GM21723 (cell line): ENCODE measurements around the gene MYH9.

Experiments
- ATAC-seq: cut with Tn5 transposase; IDR thresholded peaks from one replicate; pipeline ENCODE4 v1.9.1; 2021; ENCODE audit warnings: mild to moderate bottlenecking, moderate library complexity; ENCODE audit not compliant: unreplicated experiment

MYH9 gene

DNA sequence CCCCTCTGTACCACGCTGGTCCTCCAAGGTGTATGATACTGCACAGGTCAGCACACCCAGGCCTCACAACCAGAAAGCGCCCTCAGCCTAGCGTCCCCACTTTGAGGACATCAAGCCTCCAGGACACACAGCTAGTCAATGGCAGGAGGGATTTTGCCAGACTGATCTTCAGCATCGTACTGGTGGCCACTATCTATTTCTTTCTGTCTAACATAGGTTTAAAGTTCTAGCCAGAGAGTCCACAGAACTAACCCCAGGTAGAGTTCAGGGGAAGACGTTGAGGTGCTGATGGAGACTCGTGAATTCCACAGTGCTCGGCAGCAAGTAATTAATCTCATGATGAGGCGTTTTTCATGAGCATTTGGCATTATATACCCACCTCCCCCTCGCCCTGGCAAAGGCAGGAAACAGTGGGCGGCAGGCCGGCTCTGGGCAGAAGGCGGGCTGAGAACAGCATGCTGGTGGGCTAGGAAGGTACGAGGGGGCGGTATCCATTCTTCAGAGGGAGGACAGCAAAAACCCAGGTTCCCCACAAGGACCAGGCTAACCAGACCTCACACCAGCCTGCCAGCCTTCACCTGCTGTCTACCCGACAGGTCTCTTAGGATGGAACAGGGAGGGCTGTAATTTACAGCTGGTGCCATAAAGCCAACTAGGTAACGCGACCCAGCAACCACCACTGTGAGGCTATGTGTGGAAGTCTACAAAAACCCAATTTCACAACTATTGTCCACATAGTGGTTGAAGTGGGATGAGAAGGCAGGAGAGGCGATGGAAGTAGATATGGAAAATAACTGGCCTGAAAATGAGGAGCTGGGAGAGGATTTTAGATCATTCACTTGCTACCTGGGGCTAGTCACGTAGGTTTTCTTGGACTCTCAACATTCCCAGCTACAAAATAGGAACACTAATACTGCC, 18.5 kb downstream of the MYH9 start:
- no peak for ATAC-seq

DNA sequence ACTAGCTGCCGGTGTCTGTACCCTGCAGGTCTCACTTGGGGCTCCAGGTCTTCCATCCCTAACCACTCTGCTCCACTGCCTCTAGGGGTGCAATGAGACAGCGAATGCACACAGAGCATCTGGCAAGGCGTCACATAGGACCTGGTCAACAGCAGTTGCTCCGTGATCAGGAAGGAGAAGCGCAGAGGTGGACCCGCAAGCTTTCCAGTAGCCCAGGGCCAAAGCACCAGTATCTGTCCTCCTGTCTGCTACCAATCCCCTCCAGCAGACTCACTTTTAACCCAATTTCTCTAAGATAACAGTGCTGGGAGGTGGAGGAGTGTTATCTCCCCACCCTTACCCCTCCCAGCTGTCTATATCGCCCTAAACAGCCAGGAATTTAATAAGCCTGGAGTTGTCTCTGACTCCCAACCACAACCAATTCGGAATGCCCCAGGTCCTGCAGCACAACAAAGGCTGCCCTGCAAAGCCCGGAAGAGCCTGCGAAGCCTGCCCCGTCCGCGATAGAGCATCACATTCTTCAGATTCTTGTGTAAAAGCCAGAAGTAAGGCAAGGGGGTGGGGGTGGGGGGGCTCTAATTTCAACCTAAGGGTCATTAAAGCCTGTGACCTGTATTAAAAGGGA, 19.3 kb downstream of the MYH9 start:
- ATAC-seq = no peak

DNA sequence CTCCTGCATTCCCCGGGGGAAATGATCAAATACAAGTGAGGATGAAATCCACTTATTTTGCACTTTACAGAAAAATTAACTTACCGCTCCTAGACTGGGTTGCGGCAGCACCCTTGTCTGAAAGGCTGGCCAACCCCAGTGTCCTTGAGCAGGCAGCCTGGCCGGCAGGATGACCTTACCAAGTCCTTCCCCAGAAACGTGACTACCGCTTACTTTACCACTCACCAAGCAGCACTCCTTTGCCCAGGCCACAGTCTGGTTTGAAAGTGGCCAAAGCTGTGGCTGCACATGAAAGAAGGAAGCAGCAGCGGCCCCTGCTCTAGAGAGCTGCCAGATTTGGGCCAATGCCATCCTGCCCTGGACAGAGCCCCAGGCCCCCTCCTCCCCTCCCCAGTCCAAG, 20.3 kb downstream of the MYH9 start:
- no peak for ATAC-seq

DNA sequence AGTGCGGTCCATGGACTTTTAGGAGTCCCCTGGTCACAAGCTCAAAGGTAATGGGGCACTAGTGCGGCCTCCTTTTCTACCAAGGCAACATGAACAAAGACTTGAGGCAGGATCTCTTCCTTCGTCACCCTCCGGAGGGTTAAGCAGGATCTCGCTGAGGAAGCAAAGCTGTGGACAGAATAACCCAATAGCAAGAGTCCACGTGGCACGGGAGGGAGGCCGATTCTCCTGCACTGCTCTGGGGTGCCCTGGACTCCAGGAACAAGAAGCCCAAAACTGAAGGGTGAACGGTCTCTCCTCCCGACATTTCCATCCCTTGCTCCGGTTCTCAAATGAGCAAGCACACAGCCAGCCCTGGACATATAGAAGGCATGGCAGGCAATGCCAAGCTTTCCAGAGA, 20.7 kb downstream of the MYH9 start:
- no peak for ATAC-seq

- no peak for ATAC-seq
Observed at GRCh38 chr22:36366291-36366708, 21.5 kb downstream of the MYH9 start.

GRCh38 chr22:36365020-36365411, 22.8 kb downstream of the MYH9 start:
- ATAC-seq = peak; percentile 43

DNA sequence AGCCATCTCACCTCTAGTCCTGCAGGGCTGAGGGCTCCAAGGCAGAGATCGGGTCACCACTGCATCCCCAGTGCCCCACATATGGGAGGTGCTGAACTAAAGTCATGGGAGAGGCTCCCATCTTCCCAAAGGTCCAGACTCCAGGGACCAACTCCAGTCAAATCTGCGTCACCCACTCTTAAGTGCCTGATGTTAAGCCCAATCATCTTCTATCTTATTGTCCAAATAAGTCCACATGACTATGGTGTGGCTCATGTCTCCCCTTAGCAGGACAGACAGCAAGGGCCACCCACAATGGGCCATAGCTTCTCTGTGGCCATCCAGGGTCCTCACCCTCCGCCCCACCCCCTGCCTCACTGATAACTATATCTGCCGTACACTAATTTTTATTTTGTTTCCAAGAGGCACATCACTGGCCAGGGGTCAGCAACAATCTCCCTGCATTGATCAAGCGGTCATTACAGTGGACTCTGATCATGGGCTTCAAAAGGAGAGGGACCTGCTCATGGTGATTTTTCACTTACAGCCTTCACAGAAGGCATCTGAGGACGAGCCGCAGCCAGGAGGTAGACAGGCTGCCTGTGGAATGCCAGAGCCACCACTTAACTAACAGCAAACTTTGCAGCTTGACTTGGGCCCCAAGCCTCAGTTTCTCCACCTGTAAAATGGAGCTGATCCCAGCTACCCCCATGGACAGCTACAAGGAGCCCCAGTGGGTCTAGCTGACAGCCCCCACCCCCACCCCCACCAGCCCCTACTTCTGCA, 23.3 kb downstream of the MYH9 start:
- no peak for ATAC-seq

- no peak for ATAC-seq
Observed at GRCh38 chr22:36363349-36363981, 24.3 kb downstream of the MYH9 start.

DNA sequence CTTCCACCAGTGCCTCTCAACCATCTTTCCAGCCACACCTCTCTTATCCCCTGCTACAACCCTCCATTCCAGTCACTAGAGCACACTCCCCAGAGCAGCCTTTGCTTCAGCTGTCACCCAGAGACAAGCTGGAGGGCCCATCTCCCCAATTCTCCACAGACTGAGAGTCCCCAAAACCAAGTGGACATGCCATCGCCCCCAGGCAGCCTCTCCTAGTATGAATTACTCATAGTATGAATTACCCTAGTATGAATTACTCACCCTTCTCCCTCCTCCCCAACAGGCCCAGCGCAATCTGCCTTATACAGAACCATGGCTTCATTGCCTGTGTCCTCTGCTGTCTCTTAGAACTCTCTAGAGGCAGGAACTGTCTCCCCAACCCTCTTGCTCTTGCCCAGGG, 24.8 kb downstream of the MYH9 start:
- ATAC-seq = no peak

- ATAC-seq = no peak
Observed at GRCh38 chr22:36362075-36362474, 25.7 kb downstream of the MYH9 start.

DNA sequence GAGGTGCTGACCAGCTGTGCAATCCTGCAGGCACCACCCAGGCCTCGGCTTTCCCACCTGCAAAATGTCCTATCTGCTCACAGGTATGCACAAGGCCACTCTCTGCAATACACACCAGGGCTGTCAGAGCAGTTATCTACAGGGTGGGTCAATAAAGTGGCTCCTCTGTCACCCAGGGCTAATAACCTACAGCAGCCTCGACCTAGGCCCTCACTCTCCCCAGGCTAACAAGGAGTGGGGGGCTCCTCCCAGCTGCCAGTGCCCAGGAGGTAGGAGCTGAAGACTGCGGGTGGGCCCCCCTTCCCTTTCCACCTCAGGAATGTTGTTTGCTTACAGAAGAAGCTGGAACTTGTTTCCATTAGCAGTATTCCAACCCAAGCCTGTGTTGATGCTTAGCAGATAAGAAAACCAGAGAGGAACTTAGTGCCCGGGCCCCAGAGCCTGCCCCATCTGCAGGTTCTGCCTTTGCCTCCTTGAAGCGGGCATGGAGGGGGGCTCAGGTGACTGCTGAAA, 26.8 kb downstream of the MYH9 start:
- ATAC-seq = no peak

- no peak for ATAC-seq
Observed at GRCh38 chr22:36360011-36360410, 27.8 kb downstream of the MYH9 start.

GRCh38 chr22:36359470-36359996, 28.2 kb downstream of the MYH9 start:
- no peak for ATAC-seq

GRCh38 chr22:36358533-36359469, 29.0 kb downstream of the MYH9 start:
- no peak for ATAC-seq

DNA sequence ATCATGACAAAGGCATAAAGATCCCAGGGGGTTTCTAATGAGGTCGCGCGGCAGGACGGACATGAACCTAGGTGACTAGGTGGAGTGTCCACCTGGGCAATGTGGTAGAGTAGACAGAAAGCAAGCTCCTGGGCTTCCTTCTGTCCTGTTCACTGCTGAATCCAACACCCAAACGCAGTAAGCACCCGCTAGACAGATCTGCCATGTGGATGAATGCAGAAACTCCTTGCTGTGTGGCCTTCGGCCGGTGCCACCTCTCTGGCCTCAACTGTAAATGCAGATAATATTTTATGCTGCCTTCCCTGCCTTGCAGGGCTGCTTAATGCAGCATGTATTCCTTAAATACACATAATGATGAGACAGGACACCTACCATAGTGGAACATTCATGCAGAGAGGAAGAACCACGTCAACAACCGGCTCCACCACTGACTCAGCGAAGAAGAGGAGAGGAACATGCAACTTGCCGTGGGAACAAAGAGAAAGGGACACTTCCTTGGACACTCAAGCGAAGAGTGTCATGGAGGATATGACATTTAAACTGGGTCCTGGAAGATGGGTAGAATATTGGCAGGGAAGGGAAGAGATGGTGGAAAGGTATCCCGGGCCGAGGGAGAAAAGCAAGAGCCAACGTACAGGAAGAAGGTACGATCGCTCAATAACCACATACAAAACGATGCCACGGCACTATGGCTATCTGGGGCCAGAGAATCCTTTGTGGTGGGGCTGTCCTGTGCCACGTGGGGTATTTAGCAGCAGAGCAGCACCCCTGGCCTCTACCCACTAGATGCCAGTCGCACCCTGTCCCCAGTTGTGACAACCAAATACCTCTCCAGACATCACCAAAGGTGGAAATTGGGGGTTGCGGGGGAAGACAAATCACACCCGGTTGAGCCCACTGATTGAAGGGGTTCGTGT, 30.8 kb downstream of the MYH9 start:
- ATAC-seq = no peak

DNA sequence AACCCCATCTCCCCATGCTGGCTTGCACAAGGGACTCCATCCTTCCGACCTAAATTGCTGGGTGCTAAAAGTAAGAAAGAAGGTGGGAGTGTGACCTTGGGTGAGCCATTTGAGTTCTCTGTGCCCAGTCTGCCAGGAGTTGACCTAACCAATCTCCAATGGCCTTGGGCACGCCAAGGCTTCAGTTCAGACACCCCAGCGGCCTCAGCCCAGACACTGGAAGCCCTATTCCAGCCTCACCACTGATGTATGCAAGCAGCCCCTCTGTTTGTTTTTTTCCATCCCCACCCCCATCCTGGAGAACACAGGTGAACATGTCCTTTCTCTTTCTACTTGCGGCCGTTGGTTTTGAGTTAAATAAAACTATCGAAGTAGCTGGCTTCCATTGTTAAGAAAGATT, 31.9 kb downstream of the MYH9 start:
- no peak for ATAC-seq

DNA sequence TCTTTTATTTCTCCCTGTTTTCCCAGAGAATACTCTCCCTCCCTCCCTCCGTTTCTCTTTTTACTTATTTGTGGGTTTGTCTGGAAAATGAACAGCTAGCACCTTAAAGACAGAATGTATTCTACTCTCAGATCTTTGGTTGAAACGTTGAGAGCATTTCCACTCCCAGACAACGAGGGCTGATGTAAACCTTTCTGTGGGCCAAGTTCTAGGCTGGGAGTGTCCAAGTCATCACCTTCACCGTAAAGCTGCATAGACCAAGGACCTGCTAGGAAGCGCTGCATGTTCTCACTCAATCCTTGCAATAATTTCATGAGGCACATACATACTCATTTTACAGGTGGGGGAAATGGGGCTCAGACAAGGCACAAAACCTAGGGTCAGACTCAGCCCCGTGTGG, 32.4 kb downstream of the MYH9 start:
- no peak for ATAC-seq

GRCh38 chr22:36352803-36353507, 34.8 kb downstream of the MYH9 start:
- ATAC-seq = no peak
